ENCODE results near the gene RPL37.

RPL37 gene

DNA sequence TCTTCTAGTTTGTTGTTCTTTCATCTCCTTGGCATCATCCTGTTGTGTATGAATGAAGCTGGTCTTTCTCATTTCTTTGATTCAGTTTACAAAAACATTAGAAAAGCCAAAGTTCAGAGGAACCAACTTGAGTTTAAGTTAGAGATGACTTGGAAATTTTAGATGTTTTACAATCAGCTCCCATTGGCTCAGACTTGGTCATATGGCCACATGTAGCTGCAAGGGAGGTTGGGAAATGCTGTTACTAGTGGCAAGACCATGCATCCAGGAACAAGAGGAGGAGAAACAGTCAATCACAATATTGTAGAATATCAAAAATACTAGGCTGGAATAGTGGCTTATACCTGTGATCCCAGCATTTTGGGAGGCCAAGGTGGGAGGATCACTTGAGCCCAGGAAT lies 25.7 kb upstream of the RPL37 start:
- no peak overlapping the region for H3K4me3 ChIP-seq (ENCODE audit: low read depth, low read length)
- no peak for DNase-seq (ENCODE audit: low read depth)
- TF ChIP-seq, protein P1, sequence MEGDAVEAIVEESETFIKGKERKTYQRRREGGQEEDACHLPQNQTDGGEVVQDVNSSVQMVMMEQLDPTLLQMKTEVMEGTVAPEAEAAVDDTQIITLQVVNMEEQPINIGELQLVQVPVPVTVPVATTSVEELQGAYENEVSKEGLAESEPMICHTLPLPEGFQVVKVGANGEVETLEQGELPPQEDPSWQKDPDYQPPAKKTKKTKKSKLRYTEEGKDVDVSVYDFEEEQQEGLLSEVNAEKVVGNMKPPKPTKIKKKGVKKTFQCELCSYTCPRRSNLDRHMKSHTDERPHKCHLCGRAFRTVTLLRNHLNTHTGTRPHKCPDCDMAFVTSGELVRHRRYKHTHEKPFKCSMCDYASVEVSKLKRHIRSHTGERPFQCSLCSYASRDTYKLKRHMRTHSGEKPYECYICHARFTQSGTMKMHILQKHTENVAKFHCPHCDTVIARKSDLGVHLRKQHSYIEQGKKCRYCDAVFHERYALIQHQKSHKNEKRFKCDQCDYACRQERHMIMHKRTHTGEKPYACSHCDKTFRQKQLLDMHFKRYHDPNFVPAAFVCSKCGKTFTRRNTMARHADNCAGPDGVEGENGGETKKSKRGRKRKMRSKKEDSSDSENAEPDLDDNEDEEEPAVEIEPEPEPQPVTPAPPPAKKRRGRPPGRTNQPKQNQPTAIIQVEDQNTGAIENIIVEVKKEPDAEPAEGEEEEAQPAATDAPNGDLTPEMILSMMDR (IDR thresholded peaks at IDR 0.05; ENCODE audit: low read depth, low read length), result no peak
- TF ChIP-seq MYC (IDR thresholded peaks at IDR 0.05; ENCODE audit: low read depth, low read length) (no peak), POLR2A (IDR thresholded peaks at IDR 0.05; ENCODE audit: extremely low read depth, insufficient read length) (no peak)
- TF ChIP-seq, protein P2, sequence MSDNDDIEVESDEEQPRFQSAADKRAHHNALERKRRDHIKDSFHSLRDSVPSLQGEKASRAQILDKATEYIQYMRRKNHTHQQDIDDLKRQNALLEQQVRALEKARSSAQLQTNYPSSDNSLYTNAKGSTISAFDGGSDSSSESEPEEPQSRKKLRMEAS (IDR thresholded peaks at IDR 0.05; ENCODE audit: low read depth, low read length), result no peak

DNA sequence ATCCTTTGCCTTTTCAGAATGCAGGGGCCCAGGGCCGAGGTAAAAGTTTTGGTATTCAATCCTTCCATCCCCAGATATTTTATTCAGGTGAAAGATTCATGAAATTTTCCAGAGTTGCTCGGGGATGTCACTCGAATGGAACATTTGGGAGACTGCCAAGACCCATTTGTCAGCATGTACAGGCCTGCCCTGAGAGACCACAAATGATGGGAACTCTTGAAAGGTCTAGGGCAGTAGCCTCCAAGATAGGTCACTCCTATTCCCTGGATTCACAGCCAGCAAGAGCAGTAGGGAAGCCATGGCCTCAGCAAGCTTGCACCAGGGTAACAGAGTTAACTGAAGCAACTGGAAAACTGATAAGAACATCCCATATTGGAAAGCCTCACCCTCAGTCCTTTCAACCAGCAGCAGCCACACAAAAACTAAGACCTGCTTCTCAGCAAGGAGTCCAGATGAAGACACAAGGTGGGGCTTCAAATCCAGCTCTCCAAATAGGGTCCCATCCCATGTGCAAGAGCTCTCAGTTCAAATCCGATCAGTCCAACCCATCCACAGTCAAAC lies 18.7 kb upstream of the RPL37 start:
- no peak overlapping the region for H3K4me3 ChIP-seq (ENCODE audit: low read depth, low read length)
- TF ChIP-seq, protein P1 (IDR thresholded peaks at IDR 0.05; ENCODE audit: low read depth, low read length), result no peak
- TF ChIP-seq POLR2A (IDR thresholded peaks at IDR 0.05; ENCODE audit: extremely low read depth, insufficient read length) (no peak), MYC (IDR thresholded peaks at IDR 0.05; ENCODE audit: low read depth, low read length) (no peak)
- TF ChIP-seq, protein P2 (IDR thresholded peaks at IDR 0.05; ENCODE audit: low read depth, low read length), result no peak

DNA sequence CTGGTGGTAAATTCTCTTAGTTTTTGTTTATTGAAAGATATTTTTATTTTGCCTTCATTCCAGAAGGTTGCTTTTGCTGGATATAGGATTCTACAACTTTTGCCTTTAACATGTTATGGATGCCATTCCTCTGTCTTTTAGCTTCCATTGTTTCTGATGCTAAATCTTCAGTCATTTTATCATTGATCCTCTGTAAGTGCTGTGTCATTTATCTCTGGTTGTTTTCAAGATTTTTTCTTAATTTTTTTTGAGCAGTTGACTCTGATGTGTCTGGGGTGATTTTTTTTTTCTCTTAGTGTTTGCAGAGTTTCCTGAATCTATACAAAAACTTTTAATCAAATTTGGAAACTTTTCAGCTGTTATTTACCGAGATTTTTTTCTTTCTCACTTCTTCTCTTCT lies 12.5 kb upstream of the RPL37 start:
- DNase-seq (ENCODE audit: low read depth), result no peak
- TF ChIP-seq POLR2A (IDR thresholded peaks at IDR 0.05; ENCODE audit: extremely low read depth, insufficient read length) (no peak), MYC (IDR thresholded peaks at IDR 0.05; ENCODE audit: low read depth, low read length) (no peak)
- TF ChIP-seq, protein P2 (IDR thresholded peaks at IDR 0.05; ENCODE audit: low read depth, low read length), result no peak
- TF ChIP-seq, protein P1 (IDR thresholded peaks at IDR 0.05; ENCODE audit: low read depth, low read length), result no peak
- H3K4me3 ChIP-seq (ENCODE audit: low read depth, low read length), result no peak overlapping the region

More for the DNA sequence above, 18.7 kb upstream of the RPL37 start:
- DNase-seq (ENCODE audit: low read depth), result no peak

DNA sequence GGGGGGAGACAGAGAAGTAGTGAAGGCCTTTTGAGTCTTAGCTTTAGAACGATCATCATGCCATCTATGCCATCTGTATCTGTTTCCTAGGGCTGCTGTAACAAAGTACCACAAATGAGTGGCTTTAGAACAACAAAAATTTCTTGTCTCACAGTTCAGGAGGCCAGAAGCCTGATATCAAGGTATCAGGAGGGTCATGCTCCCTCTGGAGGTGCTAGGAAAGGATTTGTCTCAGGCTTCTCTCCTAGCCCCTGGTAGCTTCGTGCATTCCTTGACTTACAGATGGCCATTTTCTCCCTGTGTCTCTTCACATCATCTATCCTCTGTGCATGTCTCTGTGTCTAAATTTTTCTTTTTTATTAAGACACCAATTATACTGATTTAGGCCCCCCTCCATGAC lies 11.3 kb upstream of the RPL37 start:
- no peak for DNase-seq (ENCODE audit: low read depth)
- H3K4me3 ChIP-seq (ENCODE audit: low read depth, low read length), result no peak overlapping the region
- TF ChIP-seq, protein P1 (IDR thresholded peaks at IDR 0.05; ENCODE audit: low read depth, low read length), result no peak
- no peak for TF ChIP-seq MYC (IDR thresholded peaks at IDR 0.05; ENCODE audit: low read depth, low read length)
- no peak for TF ChIP-seq POLR2A (IDR thresholded peaks at IDR 0.05; ENCODE audit: extremely low read depth, insufficient read length)
- TF ChIP-seq, protein P2 (IDR thresholded peaks at IDR 0.05; ENCODE audit: low read depth, low read length), result no peak

DNA sequence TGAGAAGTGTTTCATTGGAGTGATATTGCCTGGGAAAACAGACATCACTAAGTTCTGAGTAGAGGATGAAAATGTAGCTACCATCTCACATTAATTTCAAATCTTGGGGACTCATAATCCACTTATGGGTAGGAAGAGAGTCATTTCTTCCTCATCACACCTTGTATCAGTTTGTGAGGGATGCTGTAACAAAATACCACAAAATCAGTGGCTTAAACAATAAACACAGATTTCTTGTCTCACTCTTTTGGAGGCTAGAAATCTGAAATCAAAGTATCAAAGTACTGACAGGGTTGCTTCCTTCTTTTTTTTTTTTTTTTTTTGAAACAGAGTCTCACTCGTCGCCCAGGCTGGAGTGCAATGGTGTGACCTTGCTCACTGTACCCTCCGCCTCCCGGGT lies 9.5 kb upstream of the RPL37 start:
- DNase-seq (ENCODE audit: low read depth), result no peak
- H3K4me3 ChIP-seq (ENCODE audit: low read depth, low read length), result no peak overlapping the region
- no peak for TF ChIP-seq POLR2A (IDR thresholded peaks at IDR 0.05; ENCODE audit: extremely low read depth, insufficient read length)

DNA sequence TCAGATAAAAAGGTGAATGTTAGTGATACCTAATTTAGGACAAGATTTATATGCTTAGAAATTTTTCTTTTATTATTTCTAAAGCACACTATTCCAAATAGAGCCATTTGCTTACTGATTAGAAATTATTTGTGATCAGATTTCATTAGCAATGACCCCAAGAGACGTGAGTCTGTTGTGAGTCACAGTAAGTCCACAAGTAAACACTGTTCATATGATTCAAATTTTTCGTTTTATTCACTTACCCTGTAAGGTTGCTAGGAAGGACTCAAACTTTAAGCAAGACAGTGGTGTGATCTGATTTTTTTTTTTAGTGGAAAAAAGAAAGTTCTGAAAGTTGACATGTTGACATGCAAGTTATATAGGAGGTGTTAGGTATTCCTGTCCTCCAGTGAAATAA lies 7.3 kb upstream of the RPL37 start:
- H3K4me3 ChIP-seq (ENCODE audit: low read depth, low read length), result peak overlapping the region; percentile 78
- TF ChIP-seq, protein P1 (IDR thresholded peaks at IDR 0.05; ENCODE audit: low read depth, low read length), result no peak
- TF ChIP-seq MYC (IDR thresholded peaks at IDR 0.05; ENCODE audit: low read depth, low read length), result no peak
- TF ChIP-seq, protein P2 (IDR thresholded peaks at IDR 0.05; ENCODE audit: low read depth, low read length), result no peak
- TF ChIP-seq POLR2A (IDR thresholded peaks at IDR 0.05; ENCODE audit: extremely low read depth, insufficient read length), result no peak
- DNase-seq (ENCODE audit: low read depth), result no peak
